ENCODE results near the gene RAMACL.

- TF ChIP-seq CTCF (IDR thresholded peaks at IDR 0.05) (no peak), POLR2A (IDR thresholded peaks at IDR 0.05) (no peak)
These were observed 10.5 kb upstream of the RAMACL start for GRCh38 chr6:166596776-166597507.
